GM12874 (cell line): ENCODE data around the gene COL19A1.

ENCODE experiments used
- CTCF ChIP-seq: IDR thresholded peaks from 2 replicates; pipeline ENCODE4 v1.5.1; 2011; ENCODE audit warnings: low read depth, mild to moderate bottlenecking, control low read depth, low read length, moderate library complexity; ENCODE audit not compliant: insufficient read depth

COL19A1 gene

GRCh38 chr6:70166088-70166958 is 300.0 kb downstream of the COL19A1 start:
- peak; percentile 75 for TF ChIP-seq CTCF

- TF ChIP-seq CTCF: no peak
Observed at GRCh38 chr6:70168681-70169377, 302.5 kb downstream of the COL19A1 start.

GRCh38 chr6:70171236-70171635 is 304.9 kb downstream of the COL19A1 start:
- TF ChIP-seq CTCF: no peak

GRCh38 chr6:70172252-70172651 is 305.9 kb downstream of the COL19A1 start:
- TF ChIP-seq CTCF: no peak

GRCh38 chr6:70175770-70176169 is 309.4 kb downstream of the COL19A1 start:
- TF ChIP-seq CTCF: no peak

- TF ChIP-seq CTCF: no peak
Observed at GRCh38 chr6:70176842-70177550, 310.6 kb downstream of the COL19A1 start.
